HG03558 (cell line): ENCODE measurements around the gene EXD3.

ENCODE experiments used
- ATAC-seq: cut with Tn5 transposase; IDR thresholded peaks from one replicate; pipeline ENCODE4 v1.9.1; 2021; ENCODE audit warnings: moderate number of reproducible peaks; ENCODE audit not compliant: unreplicated experiment; ENCODE audit errors: extremely low read depth

The EXD3 gene

GRCh38 chr9:137279741-137280473 lies 143.1 kb downstream of the EXD3 start:
- no peak for ATAC-seq

GRCh38 chr9:137278721-137279711 lies 143.9 kb downstream of the EXD3 start:
- ATAC-seq = no peak

GRCh38 chr9:137278061-137278701 lies 144.8 kb downstream of the EXD3 start:
- no peak for ATAC-seq

- no peak for ATAC-seq
These were observed 145.5 kb downstream of the EXD3 start, which contains the start of gene TOR4A for GRCh38 chr9:137277329-137278041. TOR4A (plus strand) TSS chr9:137277726; CDS start chr9:137278690, 964 bp downstream.

- no peak for ATAC-seq
These were observed 146.3 kb downstream of the EXD3 start for GRCh38 chr9:137276473-137277328.

DNA sequence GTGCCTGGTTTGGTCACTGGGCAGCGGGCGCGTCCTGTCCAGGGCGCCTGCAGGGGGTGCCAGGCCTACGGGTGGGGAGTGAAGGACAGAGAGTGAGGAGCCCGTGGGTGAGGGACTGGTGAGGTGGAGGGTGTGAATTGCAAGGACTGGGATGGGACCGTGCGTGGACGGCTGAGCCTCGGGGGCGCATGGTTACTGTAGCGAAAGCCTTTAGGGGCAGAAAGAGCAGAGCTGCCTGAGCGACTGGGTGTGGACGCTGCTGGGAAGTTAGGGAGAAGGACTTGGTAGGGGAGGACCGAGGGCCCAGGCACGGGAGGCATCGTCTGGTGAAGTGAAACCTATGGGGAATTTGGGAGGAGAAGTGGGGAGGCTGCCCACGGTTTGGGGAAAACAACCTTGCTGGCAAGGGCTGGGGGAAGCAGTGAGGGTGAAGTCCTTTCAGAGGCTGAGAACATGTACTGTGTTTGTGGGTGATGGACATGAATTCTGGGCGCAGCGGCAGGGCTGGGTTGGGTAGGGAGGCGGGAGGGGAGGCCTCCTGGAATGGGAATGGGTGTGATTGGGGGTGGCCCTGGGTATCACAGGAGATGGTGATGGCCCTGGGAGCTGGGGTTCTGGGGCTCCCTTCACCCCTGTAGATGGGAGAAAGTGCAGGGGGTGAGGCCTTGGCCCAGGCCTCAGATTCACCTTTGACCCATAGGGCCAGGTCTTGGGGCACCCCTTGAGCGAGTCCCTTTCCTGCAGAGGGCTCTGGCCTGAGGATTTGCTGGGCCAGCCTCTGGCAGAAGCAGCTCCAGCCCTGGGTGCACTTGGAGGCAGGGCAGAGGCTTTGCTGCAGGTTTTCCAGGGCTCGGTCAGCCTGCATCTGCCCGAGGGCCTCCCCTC lies 147.1 kb downstream of the EXD3 start:
- no peak for ATAC-seq

GRCh38 chr9:137275203-137275587 lies 147.8 kb downstream of the EXD3 start:
- ATAC-seq = no peak

GRCh38 chr9:137273611-137274320 lies 149.2 kb downstream of the EXD3 start:
- ATAC-seq = no peak

DNA sequence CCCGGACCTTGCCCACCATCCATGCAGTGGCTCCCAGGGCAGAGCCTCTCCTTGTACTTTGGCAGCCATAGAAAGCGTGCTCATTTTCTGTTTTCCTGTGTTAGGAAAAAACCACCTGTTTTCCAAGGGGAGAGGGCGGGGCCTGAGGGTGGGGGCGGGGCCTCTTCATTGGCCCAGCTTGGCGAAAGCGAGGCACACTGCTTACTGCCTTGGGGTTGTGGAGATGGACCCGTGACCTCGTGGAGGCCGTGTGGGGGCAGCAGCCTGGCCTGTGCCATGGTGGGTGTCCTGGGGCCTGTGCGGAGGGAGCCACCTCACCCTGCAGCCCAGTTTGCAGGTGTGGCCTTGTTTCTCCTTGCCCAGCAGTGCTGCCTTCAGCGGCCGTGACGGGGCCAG lies 149.9 kb downstream of the EXD3 start:
- no peak for ATAC-seq

GRCh38 chr9:137272241-137273094 lies 150.5 kb downstream of the EXD3 start:
- ATAC-seq = no peak

GRCh38 chr9:137271696-137272076 lies 151.3 kb downstream of the EXD3 start:
- no peak for ATAC-seq

DNA sequence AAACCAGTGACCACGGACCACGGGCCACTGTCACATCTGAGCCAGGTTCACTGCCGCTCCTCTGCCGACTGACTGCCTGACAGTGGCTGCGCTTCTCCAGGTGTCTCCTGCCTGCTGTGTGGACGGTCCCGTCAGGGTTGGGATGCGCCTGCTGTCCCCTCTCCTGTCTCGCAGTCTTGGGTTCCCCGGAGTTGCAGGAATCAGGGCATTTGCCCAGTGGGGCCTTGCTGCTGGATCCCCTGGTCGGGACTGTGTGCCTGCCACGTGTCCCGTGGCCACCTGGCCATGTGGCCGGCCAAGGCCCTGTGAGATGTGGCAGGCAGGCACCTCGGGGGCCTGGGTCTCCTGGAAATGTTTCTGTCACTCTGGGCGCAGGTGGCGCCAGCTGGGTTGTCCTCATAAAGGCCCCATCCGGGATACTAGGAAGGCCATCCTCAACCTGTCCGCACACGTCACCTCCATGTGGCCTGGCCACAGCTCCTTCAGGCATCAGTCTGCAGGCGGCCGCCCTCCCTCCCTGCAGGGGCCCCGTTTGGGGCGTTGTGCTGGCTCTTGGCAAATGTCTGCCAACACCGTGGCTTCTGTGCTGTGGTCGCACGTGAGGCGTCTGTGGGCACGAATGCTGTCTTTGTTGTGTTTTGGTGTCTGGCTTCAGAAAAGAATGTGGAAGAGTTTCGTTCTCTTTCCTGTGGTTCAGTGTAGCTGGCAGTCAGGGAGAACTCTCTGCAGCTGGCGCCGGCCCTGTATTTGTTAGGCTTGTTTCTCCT lies 151.8 kb downstream of the EXD3 start:
- ATAC-seq = no peak

DNA sequence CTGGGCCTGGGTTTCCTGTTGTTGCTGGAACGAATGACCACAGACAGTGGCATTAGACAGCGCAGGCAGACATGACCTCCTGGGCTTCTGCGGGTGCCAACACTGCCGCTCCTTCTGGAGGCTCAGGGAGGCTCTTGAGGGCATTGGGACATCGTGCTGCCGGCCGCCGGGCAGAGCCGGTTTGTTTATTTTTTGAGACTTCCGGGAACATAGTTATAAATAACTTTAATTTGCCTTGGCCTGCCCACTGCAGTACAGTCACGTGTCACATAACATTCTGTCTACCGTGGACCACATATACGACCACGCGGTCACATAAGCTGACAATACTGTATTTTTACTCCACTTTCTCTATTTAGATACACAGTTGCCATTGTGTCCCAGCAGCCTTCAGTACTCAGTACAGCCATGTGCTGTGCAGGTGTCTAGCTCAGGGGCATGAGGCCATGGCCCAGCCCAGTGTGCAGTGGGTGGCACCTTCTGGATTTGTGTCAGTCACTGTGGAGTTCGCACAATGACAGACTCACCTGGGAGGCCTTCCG lies 153.7 kb downstream of the EXD3 start:
- ATAC-seq = no peak

DNA sequence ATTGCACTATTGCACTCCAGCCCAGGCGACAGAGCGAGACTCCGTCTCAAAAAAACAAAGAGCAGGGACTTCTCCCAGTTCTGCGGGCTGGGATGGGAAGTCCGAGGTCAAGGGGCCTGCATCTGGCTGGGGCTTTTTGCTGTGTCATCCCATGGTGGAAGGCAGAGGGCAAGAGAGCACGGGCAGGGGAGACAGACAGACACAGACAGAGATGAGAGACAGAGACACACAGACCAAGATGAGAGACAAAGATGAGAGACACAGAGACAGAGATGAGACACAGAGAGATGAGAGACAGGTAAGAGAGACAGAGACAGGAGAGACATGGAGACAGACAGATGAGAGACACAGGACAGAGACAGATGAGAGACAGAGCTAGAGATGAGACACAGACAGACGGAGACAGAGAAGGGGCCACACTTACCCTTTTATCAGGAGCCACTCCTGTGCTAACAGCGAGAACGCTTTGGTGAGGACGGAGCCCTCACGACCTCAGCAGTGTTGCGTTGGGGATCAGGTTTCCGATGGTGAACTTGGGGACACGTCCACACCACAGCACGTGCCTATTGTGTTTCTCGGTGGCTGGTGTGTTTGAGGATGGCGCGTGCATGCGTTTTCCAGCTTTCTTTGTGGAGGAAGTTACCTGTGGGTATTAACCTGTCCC lies 154.3 kb downstream of the EXD3 start:
- ATAC-seq = no peak

DNA sequence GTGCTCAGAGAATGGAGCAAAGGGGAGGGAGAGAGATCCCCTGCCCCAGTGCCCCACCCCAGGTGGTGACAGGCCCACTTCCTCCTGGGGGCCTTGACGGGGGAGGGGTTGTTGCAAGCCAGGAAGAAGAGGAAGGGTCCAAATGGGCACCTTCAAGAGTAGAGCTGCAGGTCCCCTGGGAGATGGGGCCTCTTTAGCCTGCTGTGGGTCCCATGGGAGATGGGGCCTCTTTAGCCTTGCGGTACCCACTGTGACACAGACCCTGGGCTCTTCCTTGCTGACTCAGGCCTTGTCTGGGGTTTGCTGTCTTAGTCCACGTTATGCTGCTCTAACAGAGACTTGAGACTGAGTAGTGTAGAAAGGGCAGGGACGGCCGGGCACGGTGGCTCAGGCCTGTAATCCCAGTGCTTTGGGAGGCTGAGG lies 155.0 kb downstream of the EXD3 start:
- no peak for ATAC-seq
